Sigmoid colon (tissue), 7 donors: Measurements from ENCODE around the gene ZNF844. TPM values are rescaled to one million over a fixed set of nuclear protein-coding genes. Genes with fewer than 3 reads are reported as not detected.

Source experiments
- DNase-seq: peaks from one replicate; pipeline ENCODE4 v3.0.0-alpha.2; 2019
- H3K27ac ChIP-seq, 4 donors: fragments of 200-600 bp; sonication (generic); one replicate each; pipeline ENCODE4 v1.5.1; 2016 to 2019; ENCODE audit warnings: mild to moderate bottlenecking in 1 of 4
- H3K27me3 ChIP-seq, 3 donors: fragments of 200-600 bp; sonication (generic); one replicate each; pipeline ENCODE4 v1.5.1; 2019; ENCODE audit warnings: mild to moderate bottlenecking in 1 of 3
- H3K36me3 ChIP-seq, 4 donors: fragments of 200-600 bp; sonication (generic); one replicate each; pipeline ENCODE4 v1.5.1; 2016 to 2019
- H3K4me1 ChIP-seq, 4 donors: fragments of 200-600 bp; sonication (generic); one replicate each; pipeline ENCODE4 v1.5.1; 2017 to 2019
- H3K4me3 ChIP-seq, 4 donors: fragments of 200-600 bp; sonication (generic); one replicate each; pipeline ENCODE4 v1.5.1; 2017 to 2019; ENCODE audit warnings: mild to moderate bottlenecking in 2 of 4, moderate library complexity in 1 of 4
- H3K9me3 ChIP-seq, 4 donors: fragments of 200-600 bp in 3 of 4; sonication (generic) in 3 of 4; one replicate each; pipeline versions ENCODE4 v1.5.1 to v1.6.1; 2013 to 2019
- CTCF ChIP-seq, 4 experiments: fragments of 450-650 bp in 3 of 4; fragments of 200-600 bp in 1 of 4; IDR thresholded peaks; one replicate each; pipeline ENCODE4 v1.5.1; 2016 to 2019; ENCODE audit warnings: antibody characterized with exemption in 4 of 4, mild to moderate bottlenecking in 3 of 4, moderate library complexity in 2 of 4
- EP300 ChIP-seq, 4 donors: sonication (generic); formaldehyde crosslinking; IDR thresholded peaks; one replicate each; pipeline ENCODE4 v1.6.1; 2017; ENCODE audit warnings: antibody characterized with exemption in 4 of 4
- POLR2A ChIP-seq, 2 donors: fragments of 450-650 bp; IDR thresholded peaks; one replicate each; pipeline ENCODE4 v1.6.1; 2016; ENCODE audit warnings: antibody characterized with exemption in 2 of 2, mild to moderate bottlenecking in 2 of 2, moderate library complexity in 2 of 2
- POLR2AphosphoS5 ChIP-seq, 4 donors: sonication (generic); formaldehyde crosslinking; IDR thresholded peaks; one replicate each; pipeline ENCODE4 v1.6.1; 2017; ENCODE audit warnings: antibody characterized with exemption in 4 of 4
- WGBS, 2 donors: extraction: QIAGEN DNeasy Blood & Tissue Kit; methylation state at CpG; one replicate each; pipeline ENCODE4 v1.1.7; 2013; 5-methylcytosine and 5-hydroxymethylcytosine counted together
- intact Hi-C: fragments of 100-400 bp; cut with DNase I; formaldehyde crosslinking; loops from one replicate; pipeline ENCODE4 v1.15.1; 2023
- polyA plus RNA-seq, 3 donors: library from polyadenylated mRNA; stranded (reverse); fragments of 200-250 nt; gene quantifications; one replicate each; pipeline ENCODE4 v1.2.3, GENCODE V29; 2013
- total RNA-seq, 4 donors: library from RNA; depleted of rRNA; stranded (reverse); fragments of >200 nt; gene quantifications; one replicate each; pipeline ENCODE4 v1.1.0, GENCODE V29; 2016
- donor health status: healthy with polysubstance abuse.
- donor health status: Bipolar disorder and iron deficiency.
- donor health status: healthy.

Gene ZNF844
- total and polyA plus RNA-seq, 7 donors = 2.4 to 13.2 (median 6.8) TPM

- Histone ChIP-seq H3K4me3 (peak overlapping the region; percentile 73 to 95 (median 88)), H3K27me3 (no peaks in the 10 kb centered on the region), H3K4me1 (peaks cover 0 to 15% (median 14%) of the 10 kb centered on the region in 4 donors), H3K9me3 (no peaks in the 10 kb centered on the region), H3K27ac (peak overlapping the region; percentile 84 to 90 (median 88)), H3K36me3 (no peaks in the 10 kb centered on the region)
- 49 to 56% methylated on average over 8 of the region's 8 CpGs for WGBS, 2 donors
- TF ChIP-seq EP300 (IDR thresholded peaks at IDR 0.05) (no peak), POLR2A (IDR thresholded peaks at IDR 0.05) (no peak), POLR2AphosphoS5 (IDR thresholded peaks at IDR 0.05) (no peak), CTCF (IDR thresholded peaks at IDR 0.05) (no peak)
- intact Hi-C loops = loop anchor here (10.0 kb wide), 1 partner anchor 70 kb away; the partner anchor contains the start of gene ZNF763
- no peak for DNase-seq
Measured at GRCh38 chr19:12034620-12035019, 29.9 kb upstream of the ZNF844 start.

GRCh38 chr19:12035220-12036172, 29.0 kb upstream of the ZNF844 start, which contains the start of gene ZNF433:
Gene ZNF433 (minus strand): TSS chr19:12035679. CDS start chr19:12035539, 140 bp downstream.
- peak; percentile 96 for DNase-seq
- Histone ChIP-seq H3K27me3 (no peaks in the 10 kb centered on the region), H3K4me1 (peaks cover 0 to 15% (median 14%) of the 10 kb centered on the region in 4 donors), H3K36me3 (no peaks in the 10 kb centered on the region), H3K9me3 (no peaks in the 10 kb centered on the region), H3K27ac (peak within 1 kb of the TSS; percentile 84 to 90 (median 88)), H3K4me3 (peak within 1 kb of the TSS; percentile 73 to 95 (median 88))
- TF ChIP-seq POLR2A (IDR thresholded peaks at IDR 0.05) (peak; percentile 40 to 47), POLR2AphosphoS5 (IDR thresholded peaks at IDR 0.05) (peak; percentile 79 to 89 (median 86)), CTCF (IDR thresholded peaks at IDR 0.05) (no peak), EP300 (IDR thresholded peaks at IDR 0.05) (peak in 1 of 4 donors; percentile 9)
- intact Hi-C loops = loop anchor here (10.0 kb wide), 1 partner anchor 71 kb away; the partner anchor contains the start of gene ZNF763
- 1% methylated on average over 68 of the region's 68 CpGs for WGBS, 2 donors

- Histone ChIP-seq H3K36me3 (peaks cover 0 to 16% (median 0%) of the 10 kb centered on the region in 4 donors), H3K4me1 (no peaks in the 10 kb centered on the region), H3K27ac (no peak overlapping the region), H3K27me3 (no peaks in the 10 kb centered on the region), H3K4me3 (no peak overlapping the region), H3K9me3 (peaks cover 9 to 25% (median 16%) of the 10 kb centered on the region in 4 donors)
- intact Hi-C loops = no loop called here
- TF ChIP-seq EP300 (IDR thresholded peaks at IDR 0.05) (no peak), CTCF (IDR thresholded peaks at IDR 0.05) (no peak), POLR2A (IDR thresholded peaks at IDR 0.05) (no peak), POLR2AphosphoS5 (IDR thresholded peaks at IDR 0.05) (no peak)
- no peak for DNase-seq
Measured at GRCh38 chr19:12042893-12043292, 21.6 kb upstream of the ZNF844 start.

- 94 to 96% methylated on average over 5 of the region's 5 CpGs for WGBS, 2 donors
- Histone ChIP-seq H3K27ac (no peak overlapping the region), H3K4me1 (no peaks in the 10 kb centered on the region), H3K27me3 (no peaks in the 10 kb centered on the region), H3K4me3 (no peak overlapping the region), H3K36me3 (peaks cover 0 to 16% (median 0%) of the 10 kb centered on the region in 4 donors), H3K9me3 (peaks cover 9 to 25% (median 16%) of the 10 kb centered on the region in 4 donors)
- intact Hi-C loops = no loop called here
- TF ChIP-seq POLR2A (IDR thresholded peaks at IDR 0.05) = no peak
- no peak for DNase-seq
Measured at GRCh38 chr19:12043752-12044422, 20.6 kb upstream of the ZNF844 start.

- intact Hi-C loops = no loop called here
- Histone ChIP-seq H3K9me3 (peaks cover 9 to 22% (median 16%) of the 10 kb centered on the region in 4 donors), H3K27me3 (no peaks in the 10 kb centered on the region), H3K4me1 (peaks cover 0 to 12% (median 9%) of the 10 kb centered on the region in 4 donors), H3K36me3 (peaks cover 0 to 16% (median 0%) of the 10 kb centered on the region in 4 donors), H3K27ac (no peak overlapping the region), H3K4me3 (no peak overlapping the region)
- TF ChIP-seq POLR2AphosphoS5 (IDR thresholded peaks at IDR 0.05) = no peak
- no peak for TF ChIP-seq POLR2A (IDR thresholded peaks at IDR 0.05)
- no peak for TF ChIP-seq EP300 (IDR thresholded peaks at IDR 0.05)
- TF ChIP-seq CTCF (IDR thresholded peaks at IDR 0.05) = no peak
- no peak for DNase-seq
- 98% methylated on average over 2 of the region's 2 CpGs for WGBS, 2 donors
Measured at GRCh38 chr19:12047868-12048267, 16.7 kb upstream of the ZNF844 start.
